GM12878 (cell line): Measurements from ENCODE around the gene S100B. TPM values are rescaled to one million over a fixed set of nuclear protein-coding genes. Genes with fewer than 3 reads are reported as not detected.

Experiments used
- ASH2L ChIP-seq: fragments of 300-600, 200-600 bp; sonication (generic); IDR thresholded peaks from 2 replicates; pipeline ENCODE4 v1.6.1; 2017; ENCODE audit warnings: low read depth, mild to moderate bottlenecking, borderline replicate concordance
- CEBPB ChIP-seq, 2 experiments: fragments of 150-350 bp in 1 of 2; IDR thresholded peaks; 2 replicates each; pipeline ENCODE4 v1.6.1; 2012 to 2014; ENCODE audit warnings: low read depth in 2 of 2, low read length in 2 of 2, borderline replicate concordance in 1 of 2, inconsistent platforms in 1 of 2
- CUX1 ChIP-seq: IDR thresholded peaks from 2 replicates; pipeline ENCODE4 v1.6.1; 2012; ENCODE audit warnings: improper control_type of control experiment, low read depth, low read length; ENCODE audit not compliant: insufficient replicate concordance
- DPF2 ChIP-seq: fragments of 450-650 bp; IDR thresholded peaks from 2 replicates; pipeline ENCODE4 v1.6.1; 2017; ENCODE audit warnings: mild to moderate bottlenecking
- EED ChIP-seq: sonication (generic); IDR thresholded peaks from 2 replicates; pipeline ENCODE4 v1.6.1; 2016; ENCODE audit warnings: antibody characterized with exemption, low read depth
- HDGF ChIP-seq: fragments of 450-650 bp; IDR thresholded peaks from 2 replicates; pipeline ENCODE4 v1.6.1; 2016; ENCODE audit warnings: antibody characterized with exemption
- IRF4 ChIP-seq: IDR thresholded peaks from 2 replicates; pipeline ENCODE4 v1.6.1; 2011; ENCODE audit warnings: low read depth, low read length
- MEF2B ChIP-seq: fragments of 450-650 bp; IDR thresholded peaks from 2 replicates; pipeline ENCODE4 v1.6.1; 2018; ENCODE audit warnings: mild to moderate bottlenecking, moderate library complexity; ENCODE audit not compliant: partially characterized antibody, poor library complexity, severe bottlenecking
- MTA2 ChIP-seq: fragments of 450-650 bp; IDR thresholded peaks from 2 replicates; pipeline ENCODE4 v1.6.1; 2016; ENCODE audit warnings: low read depth, mild to moderate bottlenecking, moderate library complexity
- NFIC ChIP-seq: IDR thresholded peaks from 2 replicates; pipeline ENCODE4 v1.6.1; 2012; ENCODE audit warnings: low read depth, mild to moderate bottlenecking, inconsistent platforms, low read length, moderate library complexity
- RELB ChIP-seq: fragments of 450-650 bp; IDR thresholded peaks from 2 replicates; pipeline ENCODE4 v1.6.1; 2017; ENCODE audit warnings: low read depth, mild to moderate bottlenecking, moderate library complexity
- SMAD1 ChIP-seq: fragments of 450-650 bp; IDR thresholded peaks from 2 replicates; pipeline ENCODE4 v1.6.1; 2018; ENCODE audit warnings: mild to moderate bottlenecking, low read depth; ENCODE audit not compliant: partially characterized antibody
- SMAD5 ChIP-seq: IDR thresholded peaks from 2 replicates; pipeline ENCODE4 v1.6.1; 2016; ENCODE audit warnings: antibody characterized with exemption, low read depth
- SPI1 ChIP-seq: IDR thresholded peaks from 2 replicates; pipeline ENCODE4 v1.6.1; 2011; ENCODE audit warnings: low read depth, mild to moderate bottlenecking, low read length, moderate library complexity, borderline replicate concordance; ENCODE audit not compliant: insufficient read depth
- TAF1 ChIP-seq: IDR thresholded peaks from 2 replicates; pipeline ENCODE4 v1.6.1; 2011; ENCODE audit warnings: mild to moderate bottlenecking, low read depth, low read length, borderline replicate concordance
- TBL1XR1 ChIP-seq: IDR thresholded peaks from 2 replicates; pipeline ENCODE4 v1.6.1; 2012; ENCODE audit warnings: low read depth, low read length, improper control_type of control experiment
- WRNIP1 ChIP-seq: IDR thresholded peaks from 2 replicates; pipeline ENCODE4 v1.6.1; 2011; ENCODE audit warnings: low read depth, low read length, improper control_type of control experiment, borderline replicate concordance
- ZNF274 ChIP-seq: IDR thresholded peaks from one replicate; pipeline ENCODE4 v1.8.0; 2011; ENCODE audit not compliant: insufficient read length, insufficient read depth
- polyA plus RNA-seq, 11 experiments: library from polyadenylated mRNA; depleted of rRNA in 4 of 11; unstranded in 6 of 11; stranded (reverse) in 5 of 11; fragments of >200 nt; fragmentation: Nextera tagmentation in 4 of 11; fragmentation: Illumina TruSeq in 1 of 11; extraction: Ambion mirVana in 4 of 11; extraction: Trizol in 1 of 11; gene quantifications; 1 replicate in 1 of 11; 2 replicates in 10 of 11; pipeline versions ENCODE4 v1.2.1 to v1.2.3, GENCODE V29; 2011 to 2016; ENCODE audit warnings: inconsistent platforms in 2 of 11, missing spikeins in 2 of 11, low read depth in 1 of 11
- total RNA-seq, 4 experiments: library from RNA; depleted of rRNA in 3 of 4; stranded (reverse); fragments of >200 nt in 3 of 4; fragmentation: Illumina TruSeq in 1 of 4; extraction: Trizol in 1 of 4; gene quantifications; 2 replicates each; pipeline versions ENCODE4 v1.2.1 to v1.2.3, GENCODE V29; 2013 to 2021
- TF ChIP-seq, protein P1 (sequence below): IDR thresholded peaks from 2 replicates; pipeline ENCODE4 v1.6.1; 2011; ENCODE audit warnings: mild to moderate bottlenecking, low read depth, low read length, moderate library complexity; ENCODE audit not compliant: insufficient replicate concordance

The S100B gene
- total and polyA plus RNA-seq, 10 of the 15 experiments (the other 5 are each of a cell fraction or from before 2014, with no cell fraction given) = 0.11 to 0.22 TPM; not detected in 8

- no peak for TF ChIP-seq SMAD1
- no peak for TF ChIP-seq TAF1
- TF ChIP-seq SMAD5 = no peak
- no peak for TF ChIP-seq NFIC
- 0 out of 2 replicates have a peak, but pooled peaks have one; percentile 29 for TF ChIP-seq EED
- TF ChIP-seq IRF4 = 0 out of 2 replicates have a peak, but pooled peaks have one; percentile 11
- TF ChIP-seq TBL1XR1 = no peak
- TF ChIP-seq DPF2 = peak; percentile 65; the same call in 1 of the 2 replicates
- TF ChIP-seq, protein P1, sequence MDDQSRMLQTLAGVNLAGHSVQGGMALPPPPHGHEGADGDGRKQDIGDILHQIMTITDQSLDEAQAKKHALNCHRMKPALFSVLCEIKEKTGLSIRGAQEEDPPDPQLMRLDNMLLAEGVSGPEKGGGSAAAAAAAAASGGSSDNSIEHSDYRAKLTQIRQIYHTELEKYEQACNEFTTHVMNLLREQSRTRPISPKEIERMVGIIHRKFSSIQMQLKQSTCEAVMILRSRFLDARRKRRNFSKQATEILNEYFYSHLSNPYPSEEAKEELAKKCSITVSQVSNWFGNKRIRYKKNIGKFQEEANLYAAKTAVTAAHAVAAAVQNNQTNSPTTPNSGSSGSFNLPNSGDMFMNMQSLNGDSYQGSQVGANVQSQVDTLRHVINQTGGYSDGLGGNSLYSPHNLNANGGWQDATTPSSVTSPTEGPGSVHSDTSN = no peak
- TF ChIP-seq CEBPB (IDR thresholded peaks at IDR 0.05; ENCODE audit: borderline replicate concordance in 1 of 2, low read depth in 2 of 2, low read length in 2 of 2) = no peak
- no peak for TF ChIP-seq SPI1
- TF ChIP-seq HDGF = no peak
- no peak for TF ChIP-seq WRNIP1
- no peak for TF ChIP-seq ASH2L
- peak; percentile 40; the same call in 1 of the 2 replicates for TF ChIP-seq RELB
- TF ChIP-seq MTA2 = peak; percentile 71; the same call in 1 of the 2 replicates
- no peak for TF ChIP-seq CUX1
- no peak for TF ChIP-seq MEF2B
- TF ChIP-seq ZNF274 = no peak
Observed at GRCh38 chr21:46637952-46638746, 33.3 kb upstream of the S100B start (continued).
